ENCODE results near the gene SRPRA. TPM values are rescaled to one million over a fixed set of nuclear protein-coding genes. Genes with fewer than 3 reads are reported as not detected.

The SRPRA gene
- polyA plus RNA-seq, 1 donor (not counting 4 experiments of a cell fraction or from before 2014, with no cell fraction given), result 56.0 TPM

DNA sequence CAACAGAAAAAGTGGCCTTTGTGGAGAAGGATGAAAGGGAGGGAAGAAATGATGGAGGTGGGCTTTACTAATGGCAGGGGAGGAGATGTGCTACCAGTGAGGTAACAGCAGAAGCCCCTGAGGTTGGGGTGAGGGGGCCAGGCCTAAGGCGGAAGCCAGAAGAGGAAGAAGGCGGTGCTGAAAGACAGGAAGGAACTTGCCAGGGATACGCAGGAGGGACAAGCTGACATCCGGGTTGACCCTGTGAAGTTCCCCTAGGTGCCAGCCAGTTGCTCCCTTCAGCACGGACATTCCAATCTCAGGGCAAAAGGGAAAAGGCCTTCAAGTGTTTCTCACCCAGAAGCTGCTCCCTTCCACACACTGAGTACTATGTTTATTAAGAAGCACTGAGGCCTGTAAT, 11.9 kb upstream of the SRPRA start:
- H3K4me1 ChIP-seq (ENCODE audit: control insufficient read depth, extremely low read depth, insufficient read depth, low read length), result peaks cover 20% of the 10 kb centered on the region
- TF ChIP-seq, protein P1, sequence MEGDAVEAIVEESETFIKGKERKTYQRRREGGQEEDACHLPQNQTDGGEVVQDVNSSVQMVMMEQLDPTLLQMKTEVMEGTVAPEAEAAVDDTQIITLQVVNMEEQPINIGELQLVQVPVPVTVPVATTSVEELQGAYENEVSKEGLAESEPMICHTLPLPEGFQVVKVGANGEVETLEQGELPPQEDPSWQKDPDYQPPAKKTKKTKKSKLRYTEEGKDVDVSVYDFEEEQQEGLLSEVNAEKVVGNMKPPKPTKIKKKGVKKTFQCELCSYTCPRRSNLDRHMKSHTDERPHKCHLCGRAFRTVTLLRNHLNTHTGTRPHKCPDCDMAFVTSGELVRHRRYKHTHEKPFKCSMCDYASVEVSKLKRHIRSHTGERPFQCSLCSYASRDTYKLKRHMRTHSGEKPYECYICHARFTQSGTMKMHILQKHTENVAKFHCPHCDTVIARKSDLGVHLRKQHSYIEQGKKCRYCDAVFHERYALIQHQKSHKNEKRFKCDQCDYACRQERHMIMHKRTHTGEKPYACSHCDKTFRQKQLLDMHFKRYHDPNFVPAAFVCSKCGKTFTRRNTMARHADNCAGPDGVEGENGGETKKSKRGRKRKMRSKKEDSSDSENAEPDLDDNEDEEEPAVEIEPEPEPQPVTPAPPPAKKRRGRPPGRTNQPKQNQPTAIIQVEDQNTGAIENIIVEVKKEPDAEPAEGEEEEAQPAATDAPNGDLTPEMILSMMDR (optimal IDR thresholded peaks at IDR 0.05 in 1 of 3, IDR thresholded peaks at IDR 0.05 in 1 of 3, conservative IDR thresholded peaks at IDR 0.05 in 1 of 3; ENCODE audit: extremely low read depth in 1 of 3, insufficient read depth in 2 of 3, low read length in 3 of 3), result no peak
- no peak for TF ChIP-seq EZH2 (IDR thresholded peaks at IDR 0.05; ENCODE audit: low read length)
- no peak overlapping the region for H3K4me2 ChIP-seq (ENCODE audit: control insufficient read depth, extremely low read depth, insufficient read depth, low read depth, low read length)
- H3K4me3 ChIP-seq (ENCODE audit: control insufficient read depth in 2 of 3, extremely low read depth in 1 of 3, insufficient read depth in 2 of 3, low read depth in 1 of 3, low read length in 3 of 3), result no peak overlapping the region
- H3K27ac ChIP-seq (ENCODE audit: control insufficient read depth, insufficient read depth, low read length), result no peak overlapping the region
- dilution Hi-C loops (cut with MboI; ENCODE audit: extremely low pct_ligation_motif_present, low sequenced_read_pairs), result no loop called here
- H3K27me3 ChIP-seq (ENCODE audit: control insufficient read depth, extremely low read depth, insufficient read depth, low read length), result no peaks in the 10 kb centered on the region
- no peaks in the 10 kb centered on the region for H4K20me1 ChIP-seq (ENCODE audit: control insufficient read depth, extremely low read depth, insufficient read depth, low read length)
- H2AFZ ChIP-seq (ENCODE audit: control insufficient read depth, low read length), result no peak overlapping the region
- H3K79me2 ChIP-seq (ENCODE audit: control insufficient read depth, insufficient read depth, low read length), result no peaks in the 10 kb centered on the region
- no peaks in the 10 kb centered on the region for H3K9me1 ChIP-seq (ENCODE audit: control insufficient read depth, extremely low read depth, insufficient read depth, low read length)
- FAIRE-seq (no peak), DNase-seq (ENCODE audit: low read depth, low spot score) (no peak)
- H3K9me3 ChIP-seq (ENCODE audit: control insufficient read depth, low read depth, low read length), result no peaks in the 10 kb centered on the region
- H3K9ac ChIP-seq (ENCODE audit: control insufficient read depth, extremely low read depth, insufficient read depth, low read length), result no peak overlapping the region
- H3K36me3 ChIP-seq (ENCODE audit: control insufficient read depth in 2 of 2, extremely low read depth in 1 of 2, insufficient read depth in 2 of 2, low read length in 2 of 2), result peaks cover 7 to 9% of the 10 kb centered on the region in 2 experiments

DNA sequence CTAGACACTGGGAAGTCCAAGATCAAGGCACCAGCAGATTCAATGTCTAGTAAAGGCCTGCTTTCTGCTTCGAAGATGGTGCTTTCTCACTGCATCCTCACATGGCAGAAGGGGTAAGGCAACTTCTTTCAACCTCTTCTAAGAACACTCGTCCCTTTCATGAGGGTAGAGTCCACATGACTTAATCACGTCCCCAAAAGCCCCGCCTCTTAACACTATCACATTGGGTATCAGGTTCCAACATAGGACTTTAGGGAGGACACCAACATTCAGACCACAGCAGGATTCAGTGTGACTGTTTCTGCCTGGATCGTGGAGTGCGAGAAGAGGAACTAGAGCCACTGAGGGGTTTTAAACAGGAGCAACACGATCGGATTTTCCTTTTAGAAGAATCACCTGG, 10.5 kb upstream of the SRPRA start:
- H3K36me3 ChIP-seq (ENCODE audit: control insufficient read depth in 2 of 2, extremely low read depth in 1 of 2, insufficient read depth in 2 of 2, low read length in 2 of 2), result peaks cover 13 to 19% of the 10 kb centered on the region in 2 experiments
- H3K9ac ChIP-seq (ENCODE audit: control insufficient read depth, extremely low read depth, insufficient read depth, low read length), result no peak overlapping the region
- no peak overlapping the region for H3K4me3 ChIP-seq (ENCODE audit: control insufficient read depth in 2 of 3, extremely low read depth in 1 of 3, insufficient read depth in 2 of 3, low read depth in 1 of 3, low read length in 3 of 3)
- FAIRE-seq (no peak), DNase-seq (ENCODE audit: low read depth, low spot score) (no peak)
- no peaks in the 10 kb centered on the region for H3K9me1 ChIP-seq (ENCODE audit: control insufficient read depth, extremely low read depth, insufficient read depth, low read length)
- no peaks in the 10 kb centered on the region for H4K20me1 ChIP-seq (ENCODE audit: control insufficient read depth, extremely low read depth, insufficient read depth, low read length)
- H3K79me2 ChIP-seq (ENCODE audit: control insufficient read depth, insufficient read depth, low read length), result no peaks in the 10 kb centered on the region
- H3K27me3 ChIP-seq (ENCODE audit: control insufficient read depth, extremely low read depth, insufficient read depth, low read length), result no peaks in the 10 kb centered on the region
- no peak overlapping the region for H2AFZ ChIP-seq (ENCODE audit: control insufficient read depth, low read length)
- no peak overlapping the region for H3K4me2 ChIP-seq (ENCODE audit: control insufficient read depth, extremely low read depth, insufficient read depth, low read depth, low read length)
- no peak overlapping the region for H3K27ac ChIP-seq (ENCODE audit: control insufficient read depth, insufficient read depth, low read length)
- no peaks in the 10 kb centered on the region for H3K9me3 ChIP-seq (ENCODE audit: control insufficient read depth, low read depth, low read length)
- TF ChIP-seq, protein P1 (optimal IDR thresholded peaks at IDR 0.05 in 1 of 3, IDR thresholded peaks at IDR 0.05 in 1 of 3, conservative IDR thresholded peaks at IDR 0.05 in 1 of 3; ENCODE audit: extremely low read depth in 1 of 3, insufficient read depth in 2 of 3, low read length in 3 of 3), result no peak
- no peak for TF ChIP-seq EZH2 (IDR thresholded peaks at IDR 0.05; ENCODE audit: low read length)
- dilution Hi-C loops (cut with MboI; ENCODE audit: extremely low pct_ligation_motif_present, low sequenced_read_pairs), result no loop called here
- peaks cover 17% of the 10 kb centered on the region for H3K4me1 ChIP-seq (ENCODE audit: control insufficient read depth, extremely low read depth, insufficient read depth, low read length)

Data from keratinocyte (primary cell).